ENCODE measurements around the gene FAR2.

DNA sequence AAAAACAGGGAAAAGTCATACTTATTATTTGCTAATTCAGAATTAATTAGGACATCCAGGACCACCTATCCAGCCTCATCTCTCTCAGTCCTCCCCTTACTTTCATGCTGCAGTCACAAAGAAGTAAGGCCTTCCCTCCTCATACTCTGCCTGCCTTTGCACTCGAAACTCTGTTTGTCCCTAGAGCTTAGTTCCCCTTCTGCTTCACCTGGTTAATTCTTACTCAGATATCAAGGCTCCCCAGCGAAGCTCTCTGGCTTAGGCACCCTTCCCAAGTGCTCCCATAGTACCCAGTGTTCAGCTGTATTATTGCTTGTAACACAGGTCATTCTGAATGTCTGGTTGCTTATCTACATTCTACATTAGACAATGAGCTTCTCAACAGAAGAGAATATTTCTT, 150.6 kb downstream of the FAR2 start:
- TF ChIP-seq, protein P1, sequence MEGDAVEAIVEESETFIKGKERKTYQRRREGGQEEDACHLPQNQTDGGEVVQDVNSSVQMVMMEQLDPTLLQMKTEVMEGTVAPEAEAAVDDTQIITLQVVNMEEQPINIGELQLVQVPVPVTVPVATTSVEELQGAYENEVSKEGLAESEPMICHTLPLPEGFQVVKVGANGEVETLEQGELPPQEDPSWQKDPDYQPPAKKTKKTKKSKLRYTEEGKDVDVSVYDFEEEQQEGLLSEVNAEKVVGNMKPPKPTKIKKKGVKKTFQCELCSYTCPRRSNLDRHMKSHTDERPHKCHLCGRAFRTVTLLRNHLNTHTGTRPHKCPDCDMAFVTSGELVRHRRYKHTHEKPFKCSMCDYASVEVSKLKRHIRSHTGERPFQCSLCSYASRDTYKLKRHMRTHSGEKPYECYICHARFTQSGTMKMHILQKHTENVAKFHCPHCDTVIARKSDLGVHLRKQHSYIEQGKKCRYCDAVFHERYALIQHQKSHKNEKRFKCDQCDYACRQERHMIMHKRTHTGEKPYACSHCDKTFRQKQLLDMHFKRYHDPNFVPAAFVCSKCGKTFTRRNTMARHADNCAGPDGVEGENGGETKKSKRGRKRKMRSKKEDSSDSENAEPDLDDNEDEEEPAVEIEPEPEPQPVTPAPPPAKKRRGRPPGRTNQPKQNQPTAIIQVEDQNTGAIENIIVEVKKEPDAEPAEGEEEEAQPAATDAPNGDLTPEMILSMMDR (IDR thresholded peaks at IDR 0.05): no peak
- no peak for TF ChIP-seq POLR2A (IDR thresholded peaks at IDR 0.05)
